ENCODE data around the gene BICRA.

DNA sequence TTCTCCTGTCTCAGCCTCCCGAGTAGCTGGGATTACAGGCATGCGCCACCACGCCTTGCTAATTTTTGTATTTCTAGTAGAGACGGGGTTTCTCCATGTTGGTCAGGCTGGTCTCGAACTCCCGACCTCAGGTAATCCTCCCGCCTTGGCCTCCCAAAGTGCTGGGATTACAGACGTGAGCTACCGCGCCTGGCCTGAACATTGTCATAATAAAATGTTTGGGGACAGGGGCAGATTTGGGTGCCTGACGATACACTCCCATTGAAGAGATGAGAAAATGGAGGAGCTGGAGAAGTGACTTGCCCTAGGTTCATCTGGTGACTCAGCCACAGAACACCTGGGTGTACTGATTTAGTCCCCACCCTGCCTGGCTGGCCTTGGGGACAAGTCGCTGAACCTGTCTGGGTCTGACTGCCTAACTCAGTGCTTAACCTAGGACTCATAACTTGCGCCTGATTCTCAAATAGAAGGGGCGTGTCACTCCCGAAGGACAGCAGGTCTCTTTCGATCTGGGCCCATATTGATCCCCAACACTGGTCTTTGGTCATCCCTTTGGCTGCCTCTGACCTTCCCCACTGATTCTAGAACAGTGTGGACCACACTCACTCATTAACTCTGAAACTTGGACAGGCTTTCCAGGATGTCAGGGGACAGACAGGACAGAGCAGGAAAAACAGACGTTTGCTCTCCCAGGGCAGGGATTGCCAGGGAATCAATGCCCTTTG lies 7.6 kb upstream of the BICRA start:
- TF ChIP-seq EZH2 (IDR thresholded peaks at IDR 0.05; ENCODE audit: borderline replicate concordance, low read length) = no peak
- TF ChIP-seq, protein P1, sequence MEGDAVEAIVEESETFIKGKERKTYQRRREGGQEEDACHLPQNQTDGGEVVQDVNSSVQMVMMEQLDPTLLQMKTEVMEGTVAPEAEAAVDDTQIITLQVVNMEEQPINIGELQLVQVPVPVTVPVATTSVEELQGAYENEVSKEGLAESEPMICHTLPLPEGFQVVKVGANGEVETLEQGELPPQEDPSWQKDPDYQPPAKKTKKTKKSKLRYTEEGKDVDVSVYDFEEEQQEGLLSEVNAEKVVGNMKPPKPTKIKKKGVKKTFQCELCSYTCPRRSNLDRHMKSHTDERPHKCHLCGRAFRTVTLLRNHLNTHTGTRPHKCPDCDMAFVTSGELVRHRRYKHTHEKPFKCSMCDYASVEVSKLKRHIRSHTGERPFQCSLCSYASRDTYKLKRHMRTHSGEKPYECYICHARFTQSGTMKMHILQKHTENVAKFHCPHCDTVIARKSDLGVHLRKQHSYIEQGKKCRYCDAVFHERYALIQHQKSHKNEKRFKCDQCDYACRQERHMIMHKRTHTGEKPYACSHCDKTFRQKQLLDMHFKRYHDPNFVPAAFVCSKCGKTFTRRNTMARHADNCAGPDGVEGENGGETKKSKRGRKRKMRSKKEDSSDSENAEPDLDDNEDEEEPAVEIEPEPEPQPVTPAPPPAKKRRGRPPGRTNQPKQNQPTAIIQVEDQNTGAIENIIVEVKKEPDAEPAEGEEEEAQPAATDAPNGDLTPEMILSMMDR (IDR thresholded peaks at IDR 0.05; ENCODE audit: low read length) = no peak
